Esophagus (tissue), 2 donors: ENCODE results near the gene TMCO4. TPM values are rescaled to one million over a fixed set of nuclear protein-coding genes. Genes with fewer than 3 reads are reported as not detected.
A peak's percentile ranks its signal among the peaks of the same experiment; 100 is the strongest.

Experiments
- H3K27ac ChIP-seq, 2 donors: one replicate each; pipeline ENCODE4 v1.5.1; 2013; ENCODE audit warnings: low read depth in 2 of 2, mild to moderate bottlenecking in 2 of 2, inconsistent platforms in 1 of 2, low read length in 1 of 2, moderate library complexity in 1 of 2
- H3K27me3 ChIP-seq, 2 donors: one replicate each; pipeline ENCODE4 v1.6.1; 2013; ENCODE audit warnings: low read length in 2 of 2, control low read depth in 1 of 2, mild to moderate bottlenecking in 1 of 2; ENCODE audit not compliant: insufficient read depth in 2 of 2, control insufficient read depth in 1 of 2
- H3K36me3 ChIP-seq, 2 donors: one replicate each; pipeline ENCODE4 v1.6.1; 2013; ENCODE audit warnings: low read length in 1 of 2; ENCODE audit not compliant: control insufficient read depth in 2 of 2, insufficient read depth in 2 of 2
- H3K4me1 ChIP-seq, 2 donors: one replicate each; pipeline ENCODE4 v1.6.1; 2013; ENCODE audit warnings: low read length in 1 of 2; ENCODE audit not compliant: control insufficient read depth in 2 of 2, insufficient read depth in 2 of 2
- H3K4me3 ChIP-seq, 2 donors: one replicate each; pipeline ENCODE4 v1.5.1; 2013; ENCODE audit warnings: low read length in 2 of 2, mild to moderate bottlenecking in 2 of 2, low read depth in 1 of 2, moderate library complexity in 1 of 2
- H3K9me3 ChIP-seq, 2 donors: one replicate each; pipeline ENCODE4 v1.6.1; 2013; ENCODE audit warnings: mild to moderate bottlenecking in 2 of 2, low read depth in 1 of 2, low read length in 1 of 2, moderate library complexity in 1 of 2; ENCODE audit not compliant: control insufficient read depth in 2 of 2, insufficient read depth in 1 of 2
- WGBS, 2 donors: extraction: QIAGEN DNeasy Blood & Tissue Kit; methylation state at CpG; one replicate each; pipeline ENCODE4 v1.1.7; 2013; 5-methylcytosine and 5-hydroxymethylcytosine counted together
- polyA plus RNA-seq, 2 donors: library from polyadenylated mRNA; stranded (reverse); fragments of 200-250 nt; gene quantifications; one replicate each; pipeline ENCODE4 v1.2.3, GENCODE V29; 2013
- donor health status: healthy with polysubstance abuse.
- donor health status: Bipolar disorder and iron deficiency.

TMCO4 gene
- polyA plus RNA-seq, 2 donors, result 14.2 to 26.2 TPM

- H3K27me3 ChIP-seq, result no peaks in the 10 kb centered on the region
- peaks cover 2 to 12% of the 10 kb centered on the region in 2 donors for H3K4me1 ChIP-seq
- WGBS, 2 donors, result 51 to 55% methylated on average over 14 to 15 of the region's 15 CpGs
These were observed 144.6 kb downstream of the TMCO4 start for GRCh38 chr1:19654886-19655717.

GRCh38 chr1:19654386-19654785, 145.3 kb downstream of the TMCO4 start:
- Histone ChIP-seq H3K9me3 (no peaks in the 10 kb centered on the region), H3K4me1 (peaks cover 0 to 8% of the 10 kb centered on the region in 2 donors), H3K27ac (peak overlapping the region in 1 of 2 donors; percentile 33), H3K36me3 (peaks cover 7 to 30% of the 10 kb centered on the region in 2 donors), H3K4me3 (no peak overlapping the region), H3K27me3 (no peaks in the 10 kb centered on the region)
- WGBS, 2 donors, result 46 to 51% methylated on average over 5 of the region's 5 CpGs

More at GRCh38 chr1:19654886-19655717, 144.6 kb downstream of the TMCO4 start:
- Histone ChIP-seq H3K9me3 (no peaks in the 10 kb centered on the region), H3K4me3 (no peak overlapping the region), H3K36me3 (peaks cover 7 to 30% of the 10 kb centered on the region in 2 donors), H3K27ac (no peak overlapping the region)

GRCh38 chr1:19651141-19651737, 148.5 kb downstream of the TMCO4 start:
- Histone ChIP-seq H3K27ac (peak overlapping the region; percentile 87 to 94), H3K4me3 (no peak overlapping the region), H3K4me1 (peaks cover 4 to 20% of the 10 kb centered on the region in 2 donors), H3K9me3 (no peaks in the 10 kb centered on the region), H3K27me3 (no peaks in the 10 kb centered on the region), H3K36me3 (peaks cover 0 to 10% of the 10 kb centered on the region in 2 donors)
- 14 to 26% methylated on average over 11 of the region's 11 CpGs for WGBS, 2 donors

GRCh38 chr1:19650416-19651140, 149.1 kb downstream of the TMCO4 start:
- Histone ChIP-seq H3K27me3 (no peaks in the 10 kb centered on the region), H3K27ac (peak overlapping the region; percentile 87 to 94), H3K4me1 (peaks cover 7 to 26% of the 10 kb centered on the region in 2 donors), H3K4me3 (no peak overlapping the region), H3K9me3 (no peaks in the 10 kb centered on the region), H3K36me3 (peaks cover 0 to 7% of the 10 kb centered on the region in 2 donors)
- 17 to 22% methylated on average over 12 of the region's 12 CpGs for WGBS, 2 donors

DNA sequence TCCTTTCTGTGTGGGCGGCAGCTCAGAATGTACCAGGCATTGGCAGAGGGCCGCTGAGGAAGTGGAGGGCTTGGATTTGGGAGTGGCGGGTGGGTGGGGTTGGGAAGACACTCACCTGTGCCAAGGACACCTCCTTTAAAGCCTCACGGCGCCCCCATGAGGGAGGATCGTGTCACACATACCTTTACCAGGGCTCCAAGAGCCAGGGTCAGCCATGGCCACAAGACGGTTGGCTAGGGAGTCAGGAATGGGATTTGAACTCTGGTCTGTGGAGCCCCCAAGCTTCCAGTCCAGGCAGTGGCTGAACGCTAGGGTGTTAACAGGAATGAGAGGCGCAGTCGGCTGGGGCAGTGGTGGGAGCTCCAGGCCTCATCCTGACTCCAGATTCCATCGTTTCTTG, 151.0 kb downstream of the TMCO4 start:
- no peaks in the 10 kb centered on the region for H3K36me3 ChIP-seq
- H3K9me3 ChIP-seq, result no peaks in the 10 kb centered on the region
- 32 to 33% methylated on average over 11 of the region's 11 CpGs for whole genome bisulfite sequencing, 2 donors
- H3K27me3 ChIP-seq, result no peaks in the 10 kb centered on the region
- peaks cover 8 to 26% of the 10 kb centered on the region in 2 donors for H3K4me1 ChIP-seq
- H3K27ac ChIP-seq, result peak overlapping the region; percentile 88 to 94
- H3K4me3 ChIP-seq, result peak overlapping the region in 1 of 2 donors; percentile 14

- Histone ChIP-seq H3K9me3 (no peaks in the 10 kb centered on the region), H3K27me3 (no peaks in the 10 kb centered on the region), H3K4me1 (peaks cover 8 to 26% of the 10 kb centered on the region in 2 donors), H3K4me3 (peak overlapping the region in 1 of 2 donors; percentile 14), H3K27ac (peak overlapping the region; percentile 88 to 94), H3K36me3 (no peaks in the 10 kb centered on the region)
- WGBS, 2 donors, result 30 to 45% methylated on average over 14 of the region's 14 CpGs
These were observed 151.5 kb downstream of the TMCO4 start for GRCh38 chr1:19648239-19648638.

DNA sequence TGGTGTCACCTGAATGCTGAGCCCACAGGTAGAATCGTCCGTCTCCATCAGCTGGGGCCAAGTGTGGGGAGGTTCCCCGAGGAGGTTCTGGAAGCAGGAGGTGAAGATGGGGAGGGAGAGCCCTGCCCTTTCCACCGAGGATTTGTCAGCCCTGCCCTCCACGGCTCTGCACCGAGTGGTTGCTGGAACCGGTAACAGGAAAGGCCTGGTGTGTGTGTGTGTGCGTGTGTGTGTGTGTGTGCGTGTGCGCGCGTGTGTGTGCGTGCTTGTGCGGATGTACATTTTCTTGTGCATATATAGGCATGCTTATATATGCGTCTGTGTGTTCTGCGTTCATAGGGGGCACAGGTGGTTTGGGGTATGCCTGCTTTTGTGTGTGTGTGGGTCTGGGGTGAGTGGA, 152.1 kb downstream of the TMCO4 start:
- Histone ChIP-seq H3K9me3 (no peaks in the 10 kb centered on the region), H3K27ac (peak overlapping the region; percentile 79 to 94), H3K36me3 (no peaks in the 10 kb centered on the region), H3K4me3 (peak overlapping the region; percentile 6 to 68), H3K4me1 (peaks cover 8 to 26% of the 10 kb centered on the region in 2 donors), H3K27me3 (no peaks in the 10 kb centered on the region)
- 24 to 40% methylated on average over 16 of the region's 16 CpGs for WGBS, 2 donors

GRCh38 chr1:19646377-19647319, 153.1 kb downstream of the TMCO4 start:
- 38 to 51% methylated on average over 8 to 9 of the region's 9 CpGs for WGBS, 2 donors
- Histone ChIP-seq H3K27me3 (no peaks in the 10 kb centered on the region), H3K4me3 (peak overlapping the region; percentile 68 to 91), H3K36me3 (no peaks in the 10 kb centered on the region), H3K9me3 (no peaks in the 10 kb centered on the region), H3K27ac (peak overlapping the region; percentile 94 to 98), H3K4me1 (peaks cover 8 to 26% of the 10 kb centered on the region in 2 donors)
